ENCODE data around the gene USF2.

DNA sequence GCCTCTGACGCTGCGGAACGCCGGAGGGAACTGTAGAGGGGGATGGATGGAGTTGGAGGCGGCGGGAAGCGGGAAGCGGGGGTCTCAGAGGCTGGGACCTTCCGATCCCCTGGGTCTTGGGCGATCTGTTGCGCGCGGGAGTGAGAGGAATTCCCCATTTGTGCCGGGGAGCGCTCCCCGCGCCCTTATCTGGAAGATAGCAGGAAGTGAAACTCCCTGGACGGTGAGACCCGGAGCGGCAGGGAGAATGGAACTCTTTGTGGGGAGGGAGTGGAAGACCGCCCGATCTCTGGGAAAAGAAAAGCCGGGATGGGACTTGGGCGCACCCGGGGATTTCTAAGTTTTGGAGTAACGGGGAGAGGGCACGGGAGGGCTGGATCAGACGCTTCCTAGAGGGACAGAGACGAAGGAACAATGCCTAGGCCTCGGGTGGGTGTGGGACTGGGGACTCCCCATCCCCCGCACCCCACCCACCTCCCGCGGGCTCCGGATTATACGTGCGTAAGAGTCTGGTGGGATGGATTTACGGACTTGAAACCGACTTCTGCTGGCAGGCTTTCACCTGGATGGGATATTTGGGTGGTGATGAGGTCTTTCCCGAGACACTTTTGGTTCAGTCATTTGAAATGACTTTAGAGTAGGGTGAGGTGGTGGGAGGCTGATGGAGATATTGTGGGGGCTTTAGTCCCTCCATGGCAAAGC is 19.5 kb upstream of the USF2 start:
- TF ChIP-seq, protein P1, sequence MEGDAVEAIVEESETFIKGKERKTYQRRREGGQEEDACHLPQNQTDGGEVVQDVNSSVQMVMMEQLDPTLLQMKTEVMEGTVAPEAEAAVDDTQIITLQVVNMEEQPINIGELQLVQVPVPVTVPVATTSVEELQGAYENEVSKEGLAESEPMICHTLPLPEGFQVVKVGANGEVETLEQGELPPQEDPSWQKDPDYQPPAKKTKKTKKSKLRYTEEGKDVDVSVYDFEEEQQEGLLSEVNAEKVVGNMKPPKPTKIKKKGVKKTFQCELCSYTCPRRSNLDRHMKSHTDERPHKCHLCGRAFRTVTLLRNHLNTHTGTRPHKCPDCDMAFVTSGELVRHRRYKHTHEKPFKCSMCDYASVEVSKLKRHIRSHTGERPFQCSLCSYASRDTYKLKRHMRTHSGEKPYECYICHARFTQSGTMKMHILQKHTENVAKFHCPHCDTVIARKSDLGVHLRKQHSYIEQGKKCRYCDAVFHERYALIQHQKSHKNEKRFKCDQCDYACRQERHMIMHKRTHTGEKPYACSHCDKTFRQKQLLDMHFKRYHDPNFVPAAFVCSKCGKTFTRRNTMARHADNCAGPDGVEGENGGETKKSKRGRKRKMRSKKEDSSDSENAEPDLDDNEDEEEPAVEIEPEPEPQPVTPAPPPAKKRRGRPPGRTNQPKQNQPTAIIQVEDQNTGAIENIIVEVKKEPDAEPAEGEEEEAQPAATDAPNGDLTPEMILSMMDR (IDR thresholded peaks at IDR 0.05) = no peak
- no peak for TF ChIP-seq ZFX (IDR thresholded peaks at IDR 0.05; ENCODE audit: borderline replicate concordance)

Data from 22Rv1 (cell line).